ENCODE results near the gene COPS2.

The COPS2 gene

GRCh38 chr15:49101536-49101935, 53.9 kb downstream of the COPS2 start:
- no peaks in the 10 kb centered on the region for H3K9me3 ChIP-seq
- no peaks in the 10 kb centered on the region for H3K4me1 ChIP-seq
- intact Hi-C loops (cut with DNase I; ENCODE audit: low total_unique reads): no loop called here
- no peak for TF ChIP-seq CTCF (IDR thresholded peaks at IDR 0.05)
- no peak overlapping the region for H3K27ac ChIP-seq
- H3K27me3 ChIP-seq: no peaks in the 10 kb centered on the region
- H3K4me3 ChIP-seq: no peak overlapping the region
- H3K36me3 ChIP-seq: peaks cover 0 to 16% (median 14%) of the 10 kb centered on the region in 3 donors
- DNase-seq: no peak

GRCh38 chr15:49096090-49096750, 59.2 kb downstream of the COPS2 start:
- no peak for DNase-seq
- peaks cover 0 to 7% (median 3%) of the 10 kb centered on the region in 3 donors for H3K36me3 ChIP-seq
- intact Hi-C loops (cut with DNase I; ENCODE audit: low total_unique reads): no loop called here
- no peaks in the 10 kb centered on the region for H3K27me3 ChIP-seq
- H3K4me1 ChIP-seq: no peaks in the 10 kb centered on the region
- H3K9me3 ChIP-seq: no peaks in the 10 kb centered on the region
- H3K27ac ChIP-seq: no peak overlapping the region
- H3K4me3 ChIP-seq: no peak overlapping the region
- TF ChIP-seq CTCF (IDR thresholded peaks at IDR 0.05): no peak

GRCh38 chr15:49094923-49095322, 60.5 kb downstream of the COPS2 start:
- no peak overlapping the region for H3K27ac ChIP-seq
- no peaks in the 10 kb centered on the region for H3K36me3 ChIP-seq
- no peaks in the 10 kb centered on the region for H3K4me1 ChIP-seq
- intact Hi-C loops (cut with DNase I; ENCODE audit: low total_unique reads): no loop called here
- no peaks in the 10 kb centered on the region for H3K27me3 ChIP-seq
- H3K4me3 ChIP-seq: no peak overlapping the region
- no peaks in the 10 kb centered on the region for H3K9me3 ChIP-seq
- TF ChIP-seq CTCF (IDR thresholded peaks at IDR 0.05): no peak
- no peak for DNase-seq

- H3K4me1 ChIP-seq: no peaks in the 10 kb centered on the region
These were observed 61.9 kb downstream of the COPS2 start for GRCh38 chr15:49093252-49094105.

GRCh38 chr15:49088996-49089395, 66.4 kb downstream of the COPS2 start:
- Histone ChIP-seq H3K36me3 (no peaks in the 10 kb centered on the region), H3K4me3 (no peak overlapping the region), H3K27me3 (no peaks in the 10 kb centered on the region), H3K9me3 (no peaks in the 10 kb centered on the region), H3K27ac (no peak overlapping the region), H3K4me1 (no peaks in the 10 kb centered on the region)
- no peak for TF ChIP-seq CTCF (IDR thresholded peaks at IDR 0.05)
- intact Hi-C loops (cut with DNase I; ENCODE audit: low total_unique reads): no loop called here
- DNase-seq: no peak

More at GRCh38 chr15:49093252-49094105, 61.9 kb downstream of the COPS2 start:
- no peak for TF ChIP-seq CTCF (IDR thresholded peaks at IDR 0.05)
- Histone ChIP-seq H3K36me3 (no peaks in the 10 kb centered on the region), H3K27ac (no peak overlapping the region), H3K4me3 (no peak overlapping the region), H3K27me3 (no peaks in the 10 kb centered on the region), H3K9me3 (no peaks in the 10 kb centered on the region)
- intact Hi-C loops (cut with DNase I; ENCODE audit: low total_unique reads): no loop called here
- no peak for DNase-seq

Data from tibial artery (tissue), 4 donors.